DMS53 treated with DMSO at 0.1 percent for 48 hours (cell line): ENCODE results near the gene FBLIM1.
A peak's percentile ranks its signal among the peaks of the same experiment; 100 is the strongest.

Experiments
- DNase-seq: peaks from one replicate; lab custom pipeline; 2025; ENCODE audit not compliant: unreplicated experiment; lab: John Stamatoyannopoulos, UW

Gene FBLIM1

GRCh38 chr1:15747378-15747777, 11.2 kb upstream of the FBLIM1 start:
- DNase-seq, result no peak

- no peak for DNase-seq
These were observed 10.3 kb upstream of the FBLIM1 start for GRCh38 chr1:15748264-15748663.

- DNase-seq, result no peak
These were observed 9.8 kb upstream of the FBLIM1 start for GRCh38 chr1:15748690-15749398.

- no peak for DNase-seq
These were observed 8.9 kb upstream of the FBLIM1 start for GRCh38 chr1:15749399-15750291.

GRCh38 chr1:15750924-15751323, 7.7 kb upstream of the FBLIM1 start:
- DNase-seq, result no peak

- no peak for DNase-seq
These were observed 6.9 kb upstream of the FBLIM1 start for GRCh38 chr1:15751717-15752116.

- no peak for DNase-seq
These were observed 4.8 kb upstream of the FBLIM1 start for GRCh38 chr1:15753776-15754175.

GRCh38 chr1:15755021-15755645, 3.5 kb upstream of the FBLIM1 start:
- DNase-seq, result no peak

- DNase-seq, result no peak
These were observed 3.0 kb upstream of the FBLIM1 start for GRCh38 chr1:15755646-15756040.

GRCh38 chr1:15756143-15757015, 2.2 kb upstream of the FBLIM1 start:
- peak; percentile 91 for DNase-seq

- no peak for DNase-seq
These were observed 1.5 kb upstream of the FBLIM1 start for GRCh38 chr1:15757016-15757543.

GRCh38 chr1:15757575-15758342, 836 bp upstream of the FBLIM1 start:
- no peak for DNase-seq

GRCh38 chr1:15758953-15759661, 512 bp downstream of the FBLIM1 start:
- DNase-seq, result no peak

GRCh38 chr1:15760520-15761211, 2.1 kb downstream of the FBLIM1 start:
- DNase-seq, result no peak

- DNase-seq, result no peak
These were observed 3.0 kb downstream of the FBLIM1 start for GRCh38 chr1:15761366-15762128.

GRCh38 chr1:15762546-15762945, 4.0 kb downstream of the FBLIM1 start:
- no peak for DNase-seq

GRCh38 chr1:15764269-15764764, 5.7 kb downstream of the FBLIM1 start:
- no peak for DNase-seq

GRCh38 chr1:15764890-15765289, 6.3 kb downstream of the FBLIM1 start:
- DNase-seq, result no peak
